ENCODE data around the gene HOXC11.

DNA sequence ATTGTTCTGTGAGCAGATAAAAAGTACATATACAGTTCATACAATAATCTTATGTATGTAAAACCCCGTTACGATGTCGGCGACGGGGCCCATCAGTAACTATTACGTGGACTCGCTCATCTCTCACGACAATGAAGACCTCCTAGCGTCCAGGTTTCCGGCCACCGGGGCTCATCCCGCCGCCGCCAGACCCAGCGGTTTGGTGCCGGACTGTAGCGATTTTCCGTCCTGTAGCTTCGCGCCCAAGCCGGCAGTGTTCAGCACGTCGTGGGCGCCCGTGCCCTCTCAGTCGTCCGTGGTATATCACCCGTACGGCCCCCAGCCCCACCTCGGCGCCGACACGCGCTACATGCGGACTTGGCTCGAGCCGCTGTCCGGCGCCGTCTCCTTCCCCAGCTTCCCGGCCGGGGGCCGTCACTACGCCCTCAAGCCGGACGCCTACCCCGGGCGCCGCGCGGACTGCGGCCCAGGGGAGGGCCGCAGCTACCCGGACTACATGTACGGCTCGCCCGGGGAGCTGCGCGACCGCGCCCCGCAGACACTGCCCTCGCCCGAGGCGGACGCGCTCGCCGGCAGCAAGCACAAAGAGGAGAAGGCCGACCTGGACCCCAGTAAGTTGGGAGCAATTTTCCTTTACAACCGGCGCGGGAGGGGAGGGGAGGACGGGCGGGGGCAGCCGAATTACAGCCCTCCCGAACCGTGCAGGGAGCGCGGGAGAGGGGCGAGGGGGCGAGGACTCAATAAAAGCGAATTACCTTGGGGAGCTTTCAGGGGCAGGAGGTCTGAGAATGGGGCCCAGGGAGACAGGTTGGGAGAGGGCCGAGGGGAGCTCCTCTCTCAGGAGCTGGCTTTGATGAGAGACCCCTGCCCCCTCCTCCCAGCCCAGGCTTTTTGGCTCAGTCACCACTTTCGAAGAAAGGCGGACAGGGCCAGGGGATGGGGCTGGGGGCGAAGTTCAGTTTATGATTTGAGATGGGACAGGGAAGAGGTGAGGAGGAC, 27.5 kb downstream of the HOXC11 start, which contains the start of gene HOXC9:
- TF ChIP-seq, protein P1, sequence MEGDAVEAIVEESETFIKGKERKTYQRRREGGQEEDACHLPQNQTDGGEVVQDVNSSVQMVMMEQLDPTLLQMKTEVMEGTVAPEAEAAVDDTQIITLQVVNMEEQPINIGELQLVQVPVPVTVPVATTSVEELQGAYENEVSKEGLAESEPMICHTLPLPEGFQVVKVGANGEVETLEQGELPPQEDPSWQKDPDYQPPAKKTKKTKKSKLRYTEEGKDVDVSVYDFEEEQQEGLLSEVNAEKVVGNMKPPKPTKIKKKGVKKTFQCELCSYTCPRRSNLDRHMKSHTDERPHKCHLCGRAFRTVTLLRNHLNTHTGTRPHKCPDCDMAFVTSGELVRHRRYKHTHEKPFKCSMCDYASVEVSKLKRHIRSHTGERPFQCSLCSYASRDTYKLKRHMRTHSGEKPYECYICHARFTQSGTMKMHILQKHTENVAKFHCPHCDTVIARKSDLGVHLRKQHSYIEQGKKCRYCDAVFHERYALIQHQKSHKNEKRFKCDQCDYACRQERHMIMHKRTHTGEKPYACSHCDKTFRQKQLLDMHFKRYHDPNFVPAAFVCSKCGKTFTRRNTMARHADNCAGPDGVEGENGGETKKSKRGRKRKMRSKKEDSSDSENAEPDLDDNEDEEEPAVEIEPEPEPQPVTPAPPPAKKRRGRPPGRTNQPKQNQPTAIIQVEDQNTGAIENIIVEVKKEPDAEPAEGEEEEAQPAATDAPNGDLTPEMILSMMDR (IDR thresholded peaks at IDR 0.05; ENCODE audit: low read depth, low read length): no peak
- no peak for TF ChIP-seq POLR2A (IDR thresholded peaks at IDR 0.05; ENCODE audit: extremely low read depth, insufficient read length)
- TF ChIP-seq, protein P2, sequence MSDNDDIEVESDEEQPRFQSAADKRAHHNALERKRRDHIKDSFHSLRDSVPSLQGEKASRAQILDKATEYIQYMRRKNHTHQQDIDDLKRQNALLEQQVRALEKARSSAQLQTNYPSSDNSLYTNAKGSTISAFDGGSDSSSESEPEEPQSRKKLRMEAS (IDR thresholded peaks at IDR 0.05; ENCODE audit: low read depth, low read length): no peak
- no peak for TF ChIP-seq MYC (IDR thresholded peaks at IDR 0.05; ENCODE audit: low read depth, low read length)
